ENCODE data around the gene DNAAF5.

DNA sequence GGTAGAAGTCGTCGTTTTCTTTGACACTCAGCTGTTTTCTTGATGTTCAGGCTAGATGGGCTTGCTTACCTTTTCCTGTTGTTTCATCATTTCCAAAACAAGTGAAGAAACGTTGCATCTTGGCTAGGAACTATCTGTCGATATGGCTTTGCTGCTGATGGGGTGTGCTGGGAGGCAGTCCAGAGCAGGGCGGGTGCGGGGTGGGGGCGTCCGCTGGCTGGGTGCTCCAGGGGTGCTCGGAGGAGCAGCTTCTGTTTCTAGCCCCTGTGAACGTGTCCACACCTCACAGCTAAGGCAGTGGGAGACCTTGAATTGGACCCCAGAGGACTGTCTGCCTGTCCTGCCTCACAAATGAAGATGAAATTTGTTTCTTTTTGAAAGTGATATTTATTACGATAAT, 98.2 kb downstream of the DNAAF5 start:
- TF ChIP-seq CTCF (IDR thresholded peaks at IDR 0.05) (no peak), EP300 (IDR thresholded peaks at IDR 0.05; ENCODE audit: borderline replicate concordance in 1 of 2, low read depth in 1 of 2, low read length in 1 of 2) (no peak), SMC3 (IDR thresholded peaks at IDR 0.05; ENCODE audit: low read depth, low read length) (no peak), POLR2AphosphoS5 (IDR thresholded peaks at IDR 0.05; ENCODE audit: low read depth, low read length) (no peak), RAD21 (IDR thresholded peaks at IDR 0.05; ENCODE audit: low read length) (no peak), RFX5 (IDR thresholded peaks at IDR 0.05; ENCODE audit: low read length) (no peak), ELF1 (IDR thresholded peaks at IDR 0.05) (no peak)
